HG02973 (cell line): ENCODE measurements around the gene PLXNC1.

Source experiments
- ATAC-seq: cut with Tn5 transposase; IDR thresholded peaks from one replicate; pipeline ENCODE4 v1.9.1; 2021; ENCODE audit warnings: moderate library complexity; ENCODE audit not compliant: unreplicated experiment

The PLXNC1 gene

DNA sequence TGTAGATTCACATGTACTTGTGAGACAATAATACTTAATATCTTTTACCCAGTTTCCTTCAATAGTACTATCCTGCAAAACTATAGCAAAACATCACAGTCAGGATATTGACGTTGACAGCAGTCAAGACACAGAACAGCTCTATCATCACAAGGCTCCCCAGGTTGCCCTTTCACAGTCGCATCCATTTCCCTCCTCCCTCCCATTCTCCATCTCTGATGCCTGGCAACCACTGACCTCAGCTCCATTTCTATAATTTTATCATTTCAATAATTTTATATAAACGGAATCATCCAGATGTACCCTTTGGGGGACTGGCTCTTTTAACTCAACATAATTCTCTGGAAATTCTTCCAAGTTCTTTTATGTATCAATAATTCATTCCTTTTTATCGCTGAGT lies 81.5 kb downstream of the PLXNC1 start:
- no peak for ATAC-seq

DNA sequence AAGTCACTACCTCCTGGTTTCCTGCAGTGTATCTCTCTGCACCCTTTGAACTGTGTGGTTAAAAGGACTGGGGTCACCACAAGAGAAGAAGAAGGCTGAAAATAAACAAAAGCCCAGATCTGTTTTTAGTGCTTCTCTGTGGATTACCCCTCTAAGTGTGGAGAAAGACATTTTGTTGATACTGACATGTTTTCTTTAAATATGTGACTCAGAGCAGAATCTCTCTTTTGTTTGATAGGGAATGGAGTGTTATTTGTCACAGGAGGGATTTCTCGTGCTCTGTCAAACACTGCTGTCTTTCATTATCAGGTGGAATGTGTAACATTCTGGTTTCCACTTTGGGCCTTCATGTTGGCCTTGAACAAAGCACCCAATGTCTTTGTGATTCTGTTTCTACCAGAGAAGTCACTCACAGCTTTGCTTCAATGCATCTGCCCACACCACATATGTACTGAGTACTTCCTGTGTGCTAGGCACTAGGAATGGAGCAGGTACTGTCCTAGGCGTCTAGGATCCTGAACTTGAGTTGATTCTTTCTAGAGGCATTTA lies 82.1 kb downstream of the PLXNC1 start:
- ATAC-seq: no peak

DNA sequence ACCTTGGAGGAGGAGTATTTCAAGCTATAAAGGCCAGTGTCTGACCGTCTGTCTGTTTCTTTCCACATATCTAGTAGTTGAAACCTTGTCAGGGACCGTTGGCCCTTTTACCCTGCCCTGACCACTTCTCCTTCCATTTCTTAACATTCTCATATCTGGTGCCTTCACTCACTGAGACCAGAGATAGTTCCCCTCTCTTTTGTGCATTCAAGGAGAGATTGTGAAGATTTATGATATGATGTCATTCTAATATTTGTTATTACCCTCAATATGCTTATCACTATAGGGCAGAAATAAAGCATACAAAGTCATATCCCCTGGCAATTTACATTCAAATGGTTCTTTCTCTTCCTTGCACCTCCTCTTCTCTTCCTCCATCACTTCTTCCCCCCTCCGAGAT lies 83.3 kb downstream of the PLXNC1 start:
- no peak for ATAC-seq

DNA sequence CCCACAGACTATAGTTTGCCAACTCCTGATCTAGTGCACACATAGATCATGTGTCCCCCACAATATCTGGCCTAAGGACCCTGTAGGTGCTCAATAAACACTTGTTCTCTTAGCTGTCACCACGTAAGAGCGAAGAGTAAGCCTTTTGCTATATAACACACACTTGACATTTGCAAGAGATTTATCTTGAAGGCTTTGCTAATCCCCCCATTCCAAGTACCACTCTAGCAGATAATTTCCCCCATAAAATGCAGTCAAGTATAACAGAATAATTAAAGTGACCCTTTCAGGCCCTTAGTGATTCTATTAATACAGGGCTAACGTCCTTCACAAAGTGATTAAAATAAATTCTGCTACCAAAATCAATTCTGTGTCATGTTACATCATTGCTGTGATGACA lies 87.5 kb downstream of the PLXNC1 start:
- no peak for ATAC-seq

DNA sequence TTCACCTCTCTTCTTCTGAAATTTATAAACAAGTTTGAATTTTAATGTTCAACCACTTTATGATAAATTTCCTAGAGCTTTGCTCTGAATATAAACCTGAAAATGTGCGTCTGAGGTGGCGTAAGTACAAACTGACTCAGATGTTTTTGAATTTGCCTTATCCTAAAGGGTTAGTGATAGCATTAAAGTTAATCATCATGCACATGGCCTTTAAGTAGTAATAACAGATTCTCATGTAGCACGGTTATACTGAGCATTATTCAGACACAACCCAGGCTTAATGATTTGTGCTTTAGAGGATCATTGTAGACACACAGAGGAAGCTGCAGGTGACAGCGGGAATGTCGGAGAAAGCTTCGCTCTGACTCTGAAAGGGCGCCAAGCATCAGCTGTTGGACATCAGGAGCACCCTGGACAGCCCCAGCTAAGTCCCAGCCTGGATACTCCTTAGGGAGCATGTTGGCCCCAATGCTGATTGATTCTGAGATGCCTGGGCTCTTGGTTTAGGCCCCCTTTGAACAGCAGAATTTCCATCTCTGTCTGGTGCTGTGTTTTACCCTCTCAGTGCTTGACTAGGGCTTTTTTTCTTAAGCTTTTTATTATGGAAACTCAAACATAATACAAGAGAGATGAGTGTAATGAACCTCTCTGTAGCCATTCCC lies 91.1 kb downstream of the PLXNC1 start:
- no peak for ATAC-seq

DNA sequence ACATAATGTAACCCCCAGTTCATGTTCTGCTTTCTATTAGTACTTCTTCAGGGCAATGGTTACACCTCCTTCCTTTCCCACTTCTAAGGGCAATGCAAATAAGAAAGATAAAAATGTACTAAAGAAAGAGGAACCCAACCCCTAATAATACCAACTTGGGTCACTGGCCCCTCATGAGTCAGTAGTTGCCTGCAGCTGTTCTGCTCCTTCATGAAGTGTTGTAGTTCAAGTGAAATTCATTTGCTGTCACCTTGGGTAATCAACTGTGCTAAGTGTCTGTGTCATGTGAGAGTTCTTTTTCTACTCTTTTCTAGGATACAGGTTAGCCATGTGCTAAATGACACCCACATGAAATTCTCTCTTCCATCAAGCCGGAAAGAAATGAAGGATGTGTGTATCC lies 91.8 kb downstream of the PLXNC1 start:
- peak; percentile 79 for ATAC-seq

DNA sequence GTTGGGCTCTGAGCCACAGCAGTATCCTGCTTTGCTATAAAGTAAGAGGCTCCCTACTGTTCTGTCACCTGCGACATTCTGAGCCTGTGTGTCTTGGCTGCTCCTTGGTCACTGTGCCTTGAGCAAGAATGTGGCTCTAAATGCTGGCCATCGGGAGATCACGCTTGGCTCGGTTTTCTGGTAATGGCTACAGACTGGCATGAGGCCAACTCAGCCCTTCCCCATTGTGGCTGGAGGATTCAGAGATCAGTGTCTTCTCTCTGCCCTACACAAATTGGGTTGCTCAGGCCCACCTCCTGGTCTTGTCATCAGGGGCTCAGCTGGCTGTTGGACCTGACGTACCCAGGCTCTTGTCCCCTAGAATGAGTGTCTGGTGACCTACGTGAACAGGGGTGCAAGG lies 94.5 kb downstream of the PLXNC1 start:
- ATAC-seq: no peak

DNA sequence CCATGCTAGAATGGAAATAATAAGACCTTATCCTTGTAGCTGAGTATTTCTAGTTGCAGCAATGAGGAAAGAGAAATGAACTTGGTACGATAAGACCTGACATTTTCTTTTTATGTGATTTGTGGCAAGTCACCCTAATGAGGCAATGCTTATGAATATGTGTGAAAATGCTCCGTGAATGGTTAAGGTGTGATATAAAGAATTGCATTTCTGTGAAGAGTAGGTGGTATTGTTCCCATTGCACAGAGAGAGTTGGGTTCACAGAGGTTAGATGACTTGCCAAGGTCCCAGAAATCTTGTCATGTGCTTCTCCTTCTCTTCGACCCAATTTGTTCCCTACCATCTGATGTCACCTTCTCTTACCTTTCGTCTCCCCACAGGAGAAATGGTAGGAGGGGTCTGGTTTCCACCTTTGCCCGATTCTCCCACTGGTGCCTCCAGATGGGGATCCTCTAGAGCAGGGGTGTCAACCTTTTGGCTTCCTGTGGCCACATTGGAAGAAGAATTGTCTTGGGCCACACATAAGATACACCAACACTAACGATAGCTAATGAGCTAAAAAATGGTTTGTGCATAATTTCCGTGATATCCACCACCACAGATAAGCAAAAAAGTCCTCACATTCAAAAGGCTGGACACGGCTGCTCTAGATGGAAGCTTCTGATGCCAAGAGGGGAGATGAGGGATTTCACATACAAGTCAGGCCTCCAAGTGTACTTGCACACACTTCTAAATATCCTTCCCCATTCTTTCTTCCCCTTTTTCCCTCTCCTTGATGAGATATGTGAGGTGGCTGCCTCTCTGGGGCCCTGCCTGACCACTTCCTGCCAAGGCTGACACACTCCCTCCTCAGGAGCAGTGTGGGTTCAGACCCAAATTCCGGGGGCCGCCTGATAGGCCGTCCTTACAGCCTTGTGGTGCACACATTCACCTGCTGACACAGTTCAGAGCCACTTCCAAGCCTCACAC lies 96.1 kb downstream of the PLXNC1 start:
- peak; percentile 40 for ATAC-seq

DNA sequence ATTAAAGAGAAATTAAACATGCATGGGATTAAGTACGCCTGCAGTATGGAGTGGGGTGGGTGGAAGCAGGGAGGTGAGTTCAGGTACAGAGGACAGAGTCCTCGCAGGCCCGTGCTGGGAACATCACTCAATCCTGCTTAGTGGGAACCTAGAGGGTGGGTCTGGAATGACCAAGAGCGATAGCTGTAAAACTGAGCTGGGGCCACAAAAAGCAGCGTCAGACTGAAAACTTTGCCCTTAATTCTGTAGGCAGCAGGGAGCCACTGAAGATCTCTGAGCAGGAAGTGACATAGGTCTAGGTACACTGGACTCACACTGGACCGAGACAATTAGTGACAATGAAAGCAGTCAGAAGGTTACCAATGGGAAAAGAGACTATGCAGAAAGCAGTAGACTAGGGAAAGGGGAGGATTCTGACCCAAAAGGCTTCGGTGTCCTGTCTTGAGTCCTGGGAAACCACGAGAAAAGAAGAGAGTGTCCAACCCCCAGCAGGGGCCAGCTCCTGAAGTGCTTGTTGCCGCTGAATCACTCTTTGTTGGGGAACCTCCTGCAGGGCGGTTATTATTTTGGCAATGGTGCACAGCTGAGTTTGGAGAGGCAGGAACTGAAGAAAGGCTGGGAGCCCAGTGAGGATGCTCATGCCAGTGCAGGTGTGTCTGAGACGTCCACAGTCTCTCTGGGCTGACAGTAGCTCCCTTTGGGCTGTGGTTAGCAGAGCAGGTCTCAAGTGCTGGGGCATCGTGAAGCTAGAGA lies 97.4 kb downstream of the PLXNC1 start:
- no peak for ATAC-seq

DNA sequence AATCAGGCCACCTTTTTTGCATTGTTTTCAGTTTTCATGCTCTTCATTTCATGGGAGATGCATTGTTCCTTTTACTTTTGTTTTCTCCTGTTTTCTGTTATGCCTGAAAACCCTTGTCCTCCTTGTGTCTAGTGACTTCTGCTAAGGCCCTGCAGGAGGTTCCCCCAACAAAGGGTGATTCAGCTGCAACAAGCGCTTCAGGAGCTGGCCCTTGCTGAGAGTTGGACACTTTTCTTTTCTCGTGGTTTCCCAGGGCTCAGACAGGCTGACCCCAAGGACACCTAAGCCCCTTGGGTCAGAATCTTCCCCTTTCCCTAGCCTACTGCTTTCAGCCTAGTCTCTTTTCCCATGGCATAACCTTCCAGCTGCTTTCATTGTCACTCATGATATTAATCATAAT lies 98.9 kb downstream of the PLXNC1 start:
- ATAC-seq: no peak

DNA sequence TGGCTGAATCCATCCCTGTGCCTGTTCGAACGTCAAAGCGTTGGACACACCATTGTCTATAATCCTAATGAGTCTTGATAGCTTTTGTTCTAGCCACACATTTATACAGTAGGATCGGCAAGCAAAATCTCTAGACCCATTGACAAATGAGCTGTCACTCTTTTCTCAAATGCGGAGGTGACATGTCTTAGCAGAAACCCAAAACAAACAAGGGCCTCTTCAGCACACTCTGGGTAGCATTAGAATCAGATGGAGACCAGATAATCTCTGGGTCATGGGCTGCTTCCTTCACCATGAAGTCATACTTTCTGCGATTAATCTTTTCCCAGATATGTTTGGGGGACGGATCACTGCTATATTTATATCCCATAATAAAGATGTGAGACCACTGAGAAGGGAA lies 100.2 kb downstream of the PLXNC1 start:
- no peak for ATAC-seq

DNA sequence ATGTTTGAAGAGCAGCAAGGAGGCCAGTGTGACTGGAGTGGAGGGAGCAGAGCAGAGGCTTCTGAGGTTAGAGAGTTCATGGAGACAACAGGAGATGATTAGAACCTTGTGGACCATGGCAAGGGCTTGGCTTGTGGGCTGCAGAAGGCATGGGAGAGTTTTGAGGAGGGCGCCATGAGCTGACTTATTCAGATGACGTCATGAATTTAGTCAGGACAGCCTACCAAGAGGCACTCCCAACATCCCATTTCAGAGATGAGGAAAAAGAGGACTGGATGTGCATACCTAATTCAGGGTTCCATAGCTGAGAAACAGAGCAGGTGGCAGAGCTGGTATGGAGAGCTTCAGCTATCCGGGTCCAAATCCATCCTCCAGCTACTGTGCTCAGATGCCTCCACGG lies 101.8 kb downstream of the PLXNC1 start:
- ATAC-seq: no peak

DNA sequence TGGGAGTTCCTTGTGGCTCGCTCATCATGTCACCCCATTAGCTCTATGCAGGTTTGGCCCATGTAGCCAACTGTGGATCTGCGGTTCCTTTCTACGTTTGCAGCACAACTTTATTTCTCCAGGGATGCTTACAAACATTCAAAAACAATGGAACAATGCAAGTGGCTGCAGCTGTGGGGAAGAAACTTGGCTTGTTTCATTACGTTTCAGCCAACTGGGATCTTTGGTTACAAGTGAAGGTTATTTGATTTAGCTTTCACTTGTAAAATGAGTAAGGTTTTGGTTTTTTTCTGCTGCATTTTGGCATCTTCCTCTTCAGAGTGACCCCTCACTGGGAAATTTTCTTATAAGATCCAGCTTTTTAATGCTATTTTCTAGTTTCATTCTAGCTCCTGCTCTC lies 105.9 kb downstream of the PLXNC1 start:
- ATAC-seq: no peak

DNA sequence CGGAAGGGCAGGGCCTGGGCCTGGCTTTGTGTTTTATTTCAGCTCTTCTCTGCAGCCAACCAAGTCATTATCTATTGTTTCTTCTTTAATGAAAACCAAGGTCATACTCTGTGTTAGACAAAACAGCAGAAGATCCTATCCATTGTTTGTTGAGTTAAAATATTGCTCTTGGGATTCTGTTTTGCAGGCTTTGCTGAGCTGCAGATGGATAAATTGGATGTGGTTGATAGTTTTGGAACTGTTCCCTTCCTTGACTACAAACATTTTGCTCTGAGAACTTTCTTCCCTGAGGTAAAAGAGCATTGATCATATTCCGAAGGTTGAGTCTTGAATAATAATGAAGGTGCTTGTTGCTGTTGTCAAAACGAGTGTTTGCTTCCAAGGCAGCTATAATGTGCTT lies 106.6 kb downstream of the PLXNC1 start:
- no peak for ATAC-seq

DNA sequence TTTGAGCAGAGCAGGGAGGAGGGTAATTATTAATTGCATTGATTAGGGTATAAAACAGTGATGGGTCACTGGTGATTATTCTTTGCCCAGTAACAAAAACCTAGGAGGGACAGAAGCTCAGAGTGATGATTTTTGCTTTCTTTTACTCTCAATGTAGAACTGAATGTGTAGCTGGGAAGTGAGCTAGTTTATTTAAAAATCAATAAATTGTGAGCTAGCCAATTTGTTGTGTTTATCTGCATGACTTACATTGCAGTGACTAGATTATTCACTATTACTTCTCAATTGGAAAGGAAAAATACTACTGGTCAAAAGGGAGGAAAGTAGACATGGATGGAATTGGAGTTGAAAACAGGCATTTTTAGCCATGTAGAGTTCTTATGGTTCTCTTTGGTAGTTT lies 107.1 kb downstream of the PLXNC1 start:
- no peak for ATAC-seq

DNA sequence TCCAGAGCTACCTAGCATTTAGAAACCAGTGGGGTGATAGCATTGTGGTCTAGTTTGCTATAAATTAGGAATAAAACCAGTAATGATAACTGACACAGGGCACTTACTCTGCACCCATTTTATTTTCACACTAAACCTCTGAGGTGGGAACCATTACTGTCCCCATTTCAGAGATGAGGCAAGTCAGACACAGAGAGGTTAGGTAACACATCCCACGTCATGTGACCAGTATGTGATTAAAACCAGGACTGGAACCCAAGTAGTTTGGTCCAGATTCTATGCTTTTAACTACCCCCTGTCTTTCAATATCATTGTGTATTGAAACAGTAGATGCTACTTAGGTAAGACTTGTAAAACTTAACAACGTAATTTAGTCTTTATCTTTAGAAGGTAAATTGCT lies 110.2 kb downstream of the PLXNC1 start:
- ATAC-seq: peak; percentile 40

DNA sequence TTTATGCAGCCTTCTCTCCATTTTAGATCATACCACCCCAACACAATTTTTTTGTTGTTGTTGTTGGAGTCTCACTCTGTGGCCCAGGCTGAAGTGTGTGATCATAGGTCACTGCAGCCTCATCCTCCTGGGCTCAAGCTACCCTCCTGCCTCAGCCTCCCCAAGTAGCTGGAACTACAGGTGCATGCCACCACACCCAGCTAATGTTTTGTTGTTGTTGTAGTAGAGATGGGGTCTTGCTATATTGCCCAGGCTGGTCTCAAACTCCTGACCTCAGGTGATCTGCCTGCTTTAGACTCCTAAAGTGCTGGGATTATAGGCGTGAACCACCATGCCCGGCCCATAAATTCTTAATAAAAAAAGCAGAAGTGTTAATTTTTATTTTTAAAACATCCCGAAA lies 111.6 kb downstream of the PLXNC1 start:
- ATAC-seq: no peak

DNA sequence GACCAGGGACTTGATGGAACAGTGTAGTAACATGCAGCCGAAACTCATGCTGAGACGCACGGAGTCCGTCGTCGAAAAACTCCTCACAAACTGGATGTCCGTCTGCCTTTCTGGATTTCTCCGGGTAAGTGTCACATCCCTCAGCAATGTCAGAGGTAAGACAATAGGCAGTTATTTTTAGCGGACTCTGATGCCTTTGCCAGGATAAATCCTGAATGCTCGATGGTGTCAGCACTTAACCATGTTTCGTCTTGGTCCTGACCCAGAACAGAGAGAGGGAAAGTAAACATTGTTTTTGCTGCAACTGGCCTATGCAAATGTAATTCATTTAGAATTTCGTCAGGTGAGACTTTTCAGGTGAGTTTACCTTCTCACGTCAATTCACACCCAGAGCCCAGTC lies 112.3 kb downstream of the PLXNC1 start:
- no peak for ATAC-seq

DNA sequence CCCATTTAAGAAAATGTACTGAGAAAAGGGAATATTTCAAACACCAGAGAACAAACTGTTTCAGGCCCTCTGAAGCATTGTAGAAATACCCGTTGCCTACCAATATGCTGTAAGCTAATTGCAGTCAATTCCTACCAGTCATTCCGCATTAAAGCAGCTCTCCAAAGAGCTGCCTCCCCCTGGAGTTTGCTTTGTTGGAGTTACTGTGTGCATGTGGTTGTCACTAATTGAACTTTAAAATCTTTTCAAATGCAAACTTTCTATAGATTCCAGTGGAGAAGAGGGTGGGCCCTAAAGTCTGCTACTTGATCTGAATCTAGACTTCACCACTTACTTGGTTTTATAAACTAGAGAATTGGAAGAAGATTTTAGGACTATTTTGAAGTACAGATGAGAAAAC lies 112.7 kb downstream of the PLXNC1 start:
- ATAC-seq: no peak

DNA sequence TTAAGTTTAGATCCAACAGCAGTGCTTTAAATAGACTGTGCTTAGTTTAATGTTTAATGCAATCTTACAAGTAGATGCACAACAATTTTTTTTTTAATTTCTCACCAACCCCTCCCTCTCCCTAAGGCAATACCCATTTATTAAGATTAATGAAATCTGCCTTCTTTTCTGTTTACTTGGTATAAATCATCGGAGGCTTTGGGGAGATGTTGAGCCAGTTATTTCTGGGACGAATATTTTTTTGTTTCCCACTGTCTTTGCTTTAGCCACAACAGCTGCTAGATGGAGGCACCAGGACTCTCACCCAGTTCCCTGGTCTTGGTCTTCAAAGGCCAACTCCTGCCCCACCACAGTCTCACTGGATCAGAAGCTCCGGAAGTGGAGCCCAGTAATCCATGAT lies 113.4 kb downstream of the PLXNC1 start:
- no peak for ATAC-seq

DNA sequence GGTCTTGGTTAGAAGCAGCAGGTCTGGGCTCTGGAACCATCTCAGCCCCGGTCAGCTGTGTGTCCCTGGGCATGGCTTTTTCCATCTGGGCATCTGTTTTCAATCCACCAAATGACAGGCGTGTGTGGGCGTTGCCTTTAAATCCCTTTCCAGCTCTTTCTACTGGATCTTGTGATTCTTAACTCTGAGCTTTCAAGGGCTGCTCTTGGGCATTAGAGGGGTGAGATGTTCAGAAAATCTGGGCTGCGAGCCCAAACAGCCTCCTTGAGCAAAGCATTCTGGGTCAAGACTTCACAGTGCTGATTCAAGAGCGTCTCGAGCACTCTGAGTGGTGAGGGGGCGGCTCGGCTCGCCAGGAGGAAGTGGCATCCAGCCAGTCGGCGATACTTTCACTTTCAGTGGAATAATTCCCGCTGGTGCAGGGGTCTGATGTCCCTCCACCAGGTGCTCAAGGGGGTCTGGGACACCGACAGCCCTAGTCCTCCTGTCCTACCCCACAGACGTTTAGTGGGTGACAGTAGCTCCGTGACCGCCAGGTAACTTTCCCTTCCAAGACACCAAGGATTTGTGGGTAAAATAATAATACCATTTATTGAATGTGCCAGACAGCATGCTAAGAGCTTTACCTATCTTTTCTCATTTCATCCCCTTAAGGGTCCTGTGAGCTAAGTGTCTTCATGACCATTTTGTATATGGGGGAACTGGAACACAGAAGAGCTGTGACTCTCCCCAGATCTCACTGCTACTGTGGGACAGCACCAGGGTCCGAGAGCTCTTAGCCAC lies 114.0 kb downstream of the PLXNC1 start:
- ATAC-seq: peak; percentile 55
